ENCODE data around the gene CCBE1.
A peak's percentile ranks its signal among the peaks of the same experiment; 100 is the strongest.

CCBE1 gene

GRCh38 chr18:59437851-59438569 is 259.2 kb downstream of the CCBE1 start:
- no peak for DNase-seq

GRCh38 chr18:59432803-59433597 is 264.2 kb downstream of the CCBE1 start:
- DNase-seq = peak; percentile 51

GRCh38 chr18:59431131-59431530 is 266.1 kb downstream of the CCBE1 start:
- no peak for DNase-seq

- no peak for DNase-seq
Measured at GRCh38 chr18:59429608-59430007, 267.6 kb downstream of the CCBE1 start.

GRCh38 chr18:59428018-59428417 is 269.2 kb downstream of the CCBE1 start:
- DNase-seq = no peak

- DNase-seq = no peak
Measured at GRCh38 chr18:59426855-59427254, 270.4 kb downstream of the CCBE1 start.

GRCh38 chr18:59423259-59423658 is 274.0 kb downstream of the CCBE1 start:
- no peak for DNase-seq

GRCh38 chr18:59420244-59420643 is 277.0 kb downstream of the CCBE1 start:
- DNase-seq = no peak

- DNase-seq = peak; percentile 74
Measured at GRCh38 chr18:59419386-59419785, 277.8 kb downstream of the CCBE1 start.

GRCh38 chr18:59416818-59417217 is 280.4 kb downstream of the CCBE1 start:
- DNase-seq = peak; percentile 7

- no peak for DNase-seq
Measured at GRCh38 chr18:59414111-59414653, 283.0 kb downstream of the CCBE1 start.

GRCh38 chr18:59402432-59403090 is 294.7 kb downstream of the CCBE1 start:
- DNase-seq = peak; percentile 73

- no peak for DNase-seq
Measured at GRCh38 chr18:59400407-59400806, 296.8 kb downstream of the CCBE1 start.

- DNase-seq = no peak
Measured at GRCh38 chr18:59395226-59396175, 301.7 kb downstream of the CCBE1 start.

- DNase-seq = no peak
Measured at GRCh38 chr18:59393381-59393780, 303.8 kb downstream of the CCBE1 start.

- no peak for DNase-seq
Measured at GRCh38 chr18:59388817-59389216, 308.4 kb downstream of the CCBE1 start.

- no peak for DNase-seq
Measured at GRCh38 chr18:59387687-59388565, 309.3 kb downstream of the CCBE1 start.

GRCh38 chr18:59386909-59387686 is 310.1 kb downstream of the CCBE1 start:
- no peak for DNase-seq

- no peak for DNase-seq
Measured at GRCh38 chr18:59385191-59385590, 312.0 kb downstream of the CCBE1 start.

GRCh38 chr18:59383851-59384250 is 313.4 kb downstream of the CCBE1 start:
- no peak for DNase-seq
